Measurements from ENCODE around the gene CERS6.

The CERS6 gene

DNA sequence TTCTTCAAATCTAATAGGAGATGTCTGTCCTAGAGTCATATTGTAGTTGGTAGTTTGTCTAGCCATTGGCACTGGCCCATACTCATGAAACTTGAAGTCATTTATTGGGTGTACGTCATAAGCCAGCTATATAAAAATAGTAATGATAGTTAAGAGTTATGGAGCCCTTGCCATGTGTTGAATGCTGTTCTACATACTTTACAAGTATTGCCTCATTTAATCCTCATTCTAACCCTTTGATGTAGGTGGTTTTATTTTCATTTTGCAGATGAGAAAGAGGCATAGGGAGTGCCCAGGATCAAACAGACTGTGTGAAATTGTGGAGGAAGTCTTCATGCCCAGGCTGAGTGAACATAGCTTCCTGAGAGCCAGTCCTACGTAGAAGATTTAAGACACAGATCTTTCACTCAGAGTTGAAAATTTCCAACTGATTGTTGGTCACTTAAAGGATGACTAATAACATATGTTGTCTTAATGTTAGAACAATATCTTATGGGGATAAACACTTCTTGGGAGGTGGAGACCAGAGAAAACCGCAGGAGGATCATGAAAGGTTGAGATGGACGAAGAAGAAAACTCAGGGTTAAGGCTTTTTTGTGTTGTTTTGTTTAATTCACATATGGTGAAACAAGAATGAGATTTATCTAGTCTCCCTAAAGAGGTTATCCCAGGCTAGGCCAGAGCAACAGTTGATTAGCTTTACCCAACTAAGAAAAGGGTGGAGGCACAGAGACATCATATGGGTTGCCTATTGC lies 156.0 kb downstream of the CERS6 start:
- Histone ChIP-seq H3K4me1 (no peaks in the 10 kb centered on the region), H3K36me3 (no peaks in the 10 kb centered on the region), H3K9me3 (no peaks in the 10 kb centered on the region), H3K27me3 (no peaks in the 10 kb centered on the region), H3K4me3 (ENCODE audit: low read depth, low read length) (no peak overlapping the region)
- DNase-seq: no peak
- TF ChIP-seq, protein P1, sequence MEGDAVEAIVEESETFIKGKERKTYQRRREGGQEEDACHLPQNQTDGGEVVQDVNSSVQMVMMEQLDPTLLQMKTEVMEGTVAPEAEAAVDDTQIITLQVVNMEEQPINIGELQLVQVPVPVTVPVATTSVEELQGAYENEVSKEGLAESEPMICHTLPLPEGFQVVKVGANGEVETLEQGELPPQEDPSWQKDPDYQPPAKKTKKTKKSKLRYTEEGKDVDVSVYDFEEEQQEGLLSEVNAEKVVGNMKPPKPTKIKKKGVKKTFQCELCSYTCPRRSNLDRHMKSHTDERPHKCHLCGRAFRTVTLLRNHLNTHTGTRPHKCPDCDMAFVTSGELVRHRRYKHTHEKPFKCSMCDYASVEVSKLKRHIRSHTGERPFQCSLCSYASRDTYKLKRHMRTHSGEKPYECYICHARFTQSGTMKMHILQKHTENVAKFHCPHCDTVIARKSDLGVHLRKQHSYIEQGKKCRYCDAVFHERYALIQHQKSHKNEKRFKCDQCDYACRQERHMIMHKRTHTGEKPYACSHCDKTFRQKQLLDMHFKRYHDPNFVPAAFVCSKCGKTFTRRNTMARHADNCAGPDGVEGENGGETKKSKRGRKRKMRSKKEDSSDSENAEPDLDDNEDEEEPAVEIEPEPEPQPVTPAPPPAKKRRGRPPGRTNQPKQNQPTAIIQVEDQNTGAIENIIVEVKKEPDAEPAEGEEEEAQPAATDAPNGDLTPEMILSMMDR (IDR thresholded peaks at IDR 0.05; ENCODE audit: low read depth, low read length): no peak

GRCh38 chr2:168612719-168613118 lies 156.6 kb downstream of the CERS6 start:
- TF ChIP-seq, protein P1 (IDR thresholded peaks at IDR 0.05; ENCODE audit: low read depth, low read length): no peak
- no peaks in the 10 kb centered on the region for H3K9me3 ChIP-seq
- DNase-seq: no peak

DNA sequence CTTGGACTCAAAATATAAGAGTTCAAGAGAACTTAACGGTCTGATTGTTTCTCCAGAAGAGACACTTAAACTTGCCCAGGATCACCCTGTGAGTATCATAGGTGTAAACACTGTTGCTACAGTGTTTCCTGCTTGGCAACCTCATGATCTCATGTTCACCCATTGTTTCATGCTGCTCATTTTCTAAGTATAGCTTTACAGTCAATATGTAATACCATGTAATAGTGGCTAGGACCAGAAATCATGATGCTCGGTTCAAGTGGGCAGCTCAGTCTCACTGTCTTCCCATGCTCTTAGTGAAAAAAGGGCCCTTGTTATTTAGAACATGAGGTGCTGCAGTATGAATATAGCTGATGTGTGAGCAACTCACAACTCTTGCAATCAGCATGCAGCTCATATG lies 157.5 kb downstream of the CERS6 start:
- Histone ChIP-seq H3K4me1 (no peaks in the 10 kb centered on the region), H3K36me3 (no peaks in the 10 kb centered on the region)

More at GRCh38 chr2:168612719-168613118, 156.6 kb downstream of the CERS6 start:
- Histone ChIP-seq H3K27me3 (no peaks in the 10 kb centered on the region), H3K4me1 (no peaks in the 10 kb centered on the region), H3K36me3 (no peaks in the 10 kb centered on the region), H3K4me3 (ENCODE audit: low read depth, low read length) (no peak overlapping the region)

GRCh38 chr2:168614172-168615018 lies 158.3 kb downstream of the CERS6 start:
- Histone ChIP-seq H3K9me3 (no peaks in the 10 kb centered on the region), H3K4me3 (ENCODE audit: low read depth, low read length) (no peak overlapping the region), H3K27me3 (no peaks in the 10 kb centered on the region), H3K4me1 (no peaks in the 10 kb centered on the region), H3K36me3 (no peaks in the 10 kb centered on the region)
- peak; percentile 12 for DNase-seq
- TF ChIP-seq, protein P1 (IDR thresholded peaks at IDR 0.05; ENCODE audit: low read depth, low read length): peak; percentile 31; the same call in 1 of the 2 replicates

More for the DNA sequence above, 157.5 kb downstream of the CERS6 start:
- TF ChIP-seq, protein P1 (IDR thresholded peaks at IDR 0.05; ENCODE audit: low read depth, low read length): no peak
- no peak for DNase-seq
- Histone ChIP-seq H3K27me3 (no peaks in the 10 kb centered on the region), H3K9me3 (no peaks in the 10 kb centered on the region), H3K4me3 (ENCODE audit: low read depth, low read length) (no peak overlapping the region)

- Histone ChIP-seq H3K4me3 (ENCODE audit: low read depth, low read length) (no peak overlapping the region), H3K9me3 (no peaks in the 10 kb centered on the region), H3K27me3 (no peaks in the 10 kb centered on the region), H3K4me1 (no peaks in the 10 kb centered on the region), H3K36me3 (no peaks in the 10 kb centered on the region)
- no peak for DNase-seq
- TF ChIP-seq, protein P1 (IDR thresholded peaks at IDR 0.05; ENCODE audit: low read depth, low read length): no peak
Observed at GRCh38 chr2:168620554-168620953, 164.5 kb downstream of the CERS6 start.

Data from BE2C (cell line).